HG03196 (cell line): Measurements from ENCODE around the gene SRP9.

Experiments used
- ATAC-seq: cut with Tn5 transposase; IDR thresholded peaks from one replicate; pipeline ENCODE4 v1.9.1; 2021; ENCODE audit not compliant: unreplicated experiment

SRP9 gene, protein sequence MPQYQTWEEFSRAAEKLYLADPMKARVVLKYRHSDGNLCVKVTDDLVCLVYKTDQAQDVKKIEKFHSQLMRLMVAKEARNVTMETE

DNA sequence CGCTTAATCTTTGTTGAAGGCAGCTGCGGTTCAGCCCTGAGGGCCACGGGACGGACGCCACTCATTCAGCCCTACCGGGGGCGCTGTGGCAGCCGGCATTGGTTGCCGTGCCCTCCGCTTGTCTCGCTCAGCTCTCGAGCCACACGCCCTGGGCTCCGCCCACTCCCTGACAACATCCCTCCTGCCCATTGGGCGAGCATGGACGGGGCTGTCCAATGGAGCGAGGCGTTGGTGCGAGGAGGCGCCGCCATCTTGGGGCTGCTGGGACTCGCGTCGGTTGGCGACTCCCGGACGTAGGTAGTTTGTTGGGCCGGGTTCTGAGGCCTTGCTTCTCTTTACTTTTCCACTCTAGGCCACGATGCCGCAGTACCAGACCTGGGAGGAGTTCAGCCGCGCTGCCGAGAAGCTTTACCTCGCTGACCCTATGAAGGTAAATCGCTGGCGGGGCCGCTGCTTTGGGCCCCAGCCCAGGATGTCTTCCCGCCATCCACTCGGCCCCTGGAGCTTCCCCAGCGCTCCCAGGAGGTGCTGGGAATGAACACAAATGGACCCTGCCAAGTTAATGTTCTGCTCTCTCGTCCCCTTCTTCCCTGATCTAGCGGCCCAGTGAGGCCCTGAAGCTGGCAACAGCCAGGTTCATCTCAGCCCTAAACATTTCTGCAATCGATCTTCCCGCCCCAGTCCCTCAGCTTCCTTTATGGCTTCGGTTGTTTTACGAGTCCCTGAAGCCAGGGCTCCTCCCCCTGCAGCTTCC is at the start of gene SRP9:
Gene SRP9 (plus strand): TSS at position 244 of the 754 bp plus-strand sequence. CDS start 115 bp downstream, at position 359.
- peak; percentile 99 for ATAC-seq

DNA sequence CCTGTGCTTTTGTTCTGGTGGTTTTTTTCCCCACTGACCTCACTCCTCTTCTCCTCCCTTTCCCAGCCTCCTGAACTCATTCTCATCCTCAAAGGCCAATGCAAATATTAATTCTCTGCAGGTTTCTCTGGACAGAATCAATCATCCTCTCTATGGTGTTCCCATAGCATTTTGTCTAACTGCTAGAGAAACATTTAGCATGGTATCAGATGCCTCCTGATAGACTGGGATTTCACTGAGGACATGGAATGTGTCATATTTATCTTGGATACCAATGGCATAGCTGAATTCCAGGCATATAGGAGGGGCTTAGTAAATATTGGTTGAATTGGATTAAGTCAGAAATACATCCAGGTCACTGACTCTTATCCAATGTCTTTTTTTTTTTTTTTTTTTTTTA is 46.1 kb upstream of the SRP9 start:
- no peak for ATAC-seq

GRCh38 chr1:225733254-225733653 is 44.4 kb upstream of the SRP9 start:
- ATAC-seq: no peak

DNA sequence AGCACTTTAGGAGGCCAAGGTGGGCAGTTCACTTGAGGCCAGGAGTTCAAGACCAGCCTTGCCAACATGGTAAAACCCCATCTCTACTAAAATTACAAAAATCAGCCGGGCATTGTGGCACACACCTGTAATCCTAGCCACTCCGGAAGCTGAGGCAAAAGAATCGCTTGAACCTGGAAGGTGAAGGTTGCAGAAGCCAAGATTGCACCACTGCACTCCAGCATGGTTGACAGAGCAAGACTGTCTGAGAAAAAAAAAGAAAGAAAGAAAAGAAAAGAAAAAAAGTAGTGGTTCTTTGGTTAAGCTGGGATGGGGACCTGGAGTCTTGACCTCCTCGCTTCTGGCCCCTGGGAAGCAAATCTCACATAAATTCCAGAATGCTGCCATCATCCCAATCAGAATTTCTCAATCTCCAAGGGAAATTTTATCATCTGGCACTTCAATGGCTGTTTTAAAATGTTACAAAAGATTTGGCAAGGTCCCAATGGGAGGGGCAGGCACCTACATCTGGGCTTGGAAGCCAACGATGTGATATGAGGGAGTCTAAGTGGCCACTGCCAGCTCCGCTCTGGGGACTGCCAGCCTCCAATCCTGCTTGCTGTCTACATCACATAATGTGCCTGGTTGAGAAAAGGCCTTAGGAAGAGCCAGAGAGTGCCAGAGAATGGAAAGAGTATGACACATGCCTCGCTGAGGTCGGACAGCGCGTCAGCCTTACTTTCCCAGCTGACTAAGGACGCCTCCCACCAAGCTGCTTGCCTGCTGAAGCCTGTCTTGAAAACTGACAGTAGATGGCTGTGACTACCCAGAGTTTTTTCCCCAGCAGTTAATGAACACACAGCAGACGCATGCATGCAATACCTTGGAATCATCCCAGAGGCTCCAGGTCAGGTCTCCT is 42.1 kb upstream of the SRP9 start:
- no peak for ATAC-seq

DNA sequence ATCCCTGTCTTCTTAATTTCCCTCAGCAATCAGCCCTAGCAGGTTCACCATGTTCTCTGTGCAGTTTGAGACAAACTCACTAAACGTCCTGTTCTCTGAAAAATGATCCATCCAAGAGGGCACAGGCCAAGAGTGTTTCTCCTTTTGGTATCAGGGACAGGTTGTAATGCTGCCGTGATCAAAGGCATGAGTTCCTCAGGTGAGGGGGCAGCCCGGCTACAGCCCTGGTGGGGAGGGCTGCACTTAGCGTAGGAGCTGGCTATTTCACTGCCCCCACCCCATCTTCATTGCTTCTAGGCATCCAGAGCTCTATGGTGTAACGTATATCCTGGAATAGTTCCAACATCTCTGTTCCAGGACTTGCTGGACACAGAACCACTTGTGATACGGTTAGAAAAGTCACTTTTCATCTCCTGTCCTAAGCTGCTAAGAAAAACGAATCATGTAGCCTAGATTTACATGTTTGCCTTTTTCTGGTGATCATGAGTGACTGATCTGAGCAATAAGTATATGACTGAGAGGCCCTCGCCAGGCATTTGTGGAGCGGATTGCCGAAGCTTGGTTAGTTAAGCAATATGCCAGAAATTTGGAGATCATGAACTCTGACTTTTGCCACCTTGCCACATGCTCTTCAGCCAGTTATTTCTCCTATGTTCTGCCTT is 41.1 kb upstream of the SRP9 start:
- no peak for ATAC-seq

GRCh38 chr1:225737161-225737560 is 40.5 kb upstream of the SRP9 start:
- no peak for ATAC-seq

- ATAC-seq: no peak
Measured at GRCh38 chr1:225737866-225738265, 39.8 kb upstream of the SRP9 start.

GRCh38 chr1:225738763-225739162 is 38.9 kb upstream of the SRP9 start:
- no peak for ATAC-seq

DNA sequence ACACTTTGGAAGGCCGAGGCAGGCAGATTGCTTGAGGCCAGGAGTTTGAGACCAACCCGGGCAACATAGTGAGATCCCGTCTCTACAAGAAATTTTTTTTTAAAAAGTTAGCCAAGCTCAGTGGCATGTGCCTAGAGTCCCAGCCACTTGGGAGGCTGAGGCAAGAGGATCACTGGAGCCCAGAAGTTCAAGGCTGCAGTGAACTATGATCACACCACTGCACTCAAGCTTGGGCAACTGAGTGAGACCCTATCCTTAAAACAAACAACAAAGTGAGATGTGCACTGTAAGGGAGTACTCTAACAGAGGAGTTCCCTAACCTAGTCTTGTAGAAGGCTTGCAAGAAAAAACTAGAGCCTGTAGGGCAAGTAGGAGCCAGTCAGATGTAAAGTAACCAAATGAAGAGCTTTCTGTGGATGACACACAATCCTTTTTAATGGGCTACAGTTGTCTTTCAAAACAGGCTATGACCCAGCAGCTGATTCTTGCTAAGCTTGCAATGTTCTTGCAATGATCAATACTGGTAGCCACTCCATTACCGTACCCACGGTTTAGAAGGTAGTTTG is 38.0 kb upstream of the SRP9 start:
- no peak for ATAC-seq

GRCh38 chr1:225744745-225745144 is 32.9 kb upstream of the SRP9 start:
- no peak for ATAC-seq

DNA sequence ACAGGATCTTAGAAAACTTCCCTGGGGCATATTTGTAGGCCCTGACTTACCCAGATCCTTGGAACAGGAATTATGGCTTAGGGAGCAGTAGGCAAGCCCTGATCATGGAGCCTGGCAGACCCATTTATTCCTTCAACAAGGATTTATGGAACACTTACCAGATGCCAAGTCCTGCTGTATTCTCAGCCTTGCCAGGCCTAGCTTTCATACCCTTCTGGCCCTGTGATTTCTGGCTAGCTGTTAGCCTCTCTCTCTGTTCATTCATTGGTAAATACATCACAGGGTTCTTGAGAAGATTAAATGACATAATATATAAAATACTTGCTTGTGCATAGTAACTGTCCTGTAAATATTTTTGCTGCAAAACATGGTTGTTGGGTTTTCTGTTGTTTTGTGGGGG is 32.4 kb upstream of the SRP9 start:
- ATAC-seq: no peak

DNA sequence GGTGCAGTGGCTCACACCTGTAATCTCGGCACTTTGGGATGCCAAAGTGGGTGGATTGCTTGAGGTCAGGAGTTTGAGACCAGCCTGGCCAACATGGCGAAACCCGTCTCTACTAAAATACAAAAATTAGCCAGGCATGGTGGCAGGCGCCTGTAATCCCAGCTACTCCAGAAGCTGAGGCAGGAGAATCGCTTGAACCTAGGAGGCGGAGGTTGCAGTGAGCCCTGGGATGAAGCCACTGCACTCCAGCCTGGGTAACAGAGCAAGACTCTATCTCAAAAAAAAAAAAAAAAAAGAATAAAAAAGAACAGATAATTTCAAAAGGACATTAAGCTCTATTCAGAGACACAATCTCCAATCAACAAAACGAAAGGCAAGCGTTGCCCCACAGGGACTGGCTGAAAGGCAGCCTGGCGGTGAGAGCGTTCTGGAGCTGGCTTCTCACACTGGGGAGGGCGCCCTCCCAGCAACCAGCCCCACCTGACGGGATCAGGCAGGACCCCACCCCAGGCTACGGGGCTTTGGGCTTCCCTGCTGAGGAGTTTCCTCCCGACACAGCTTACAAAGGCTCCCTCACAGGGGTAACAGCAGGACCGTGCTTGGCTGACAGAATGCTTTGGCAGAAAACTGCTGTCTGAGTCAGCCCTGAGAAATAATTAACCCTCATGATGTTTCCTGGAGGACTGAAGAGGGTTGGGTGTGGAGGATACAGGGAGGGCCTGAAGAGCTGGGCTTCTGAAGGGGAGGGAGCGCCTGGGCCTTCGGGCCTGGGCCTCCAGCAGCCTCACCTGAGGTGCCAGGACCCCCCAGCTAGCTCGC is 31.1 kb upstream of the SRP9 start:
- ATAC-seq: no peak

- ATAC-seq: no peak
Measured at GRCh38 chr1:225747566-225747965, 30.1 kb upstream of the SRP9 start.

DNA sequence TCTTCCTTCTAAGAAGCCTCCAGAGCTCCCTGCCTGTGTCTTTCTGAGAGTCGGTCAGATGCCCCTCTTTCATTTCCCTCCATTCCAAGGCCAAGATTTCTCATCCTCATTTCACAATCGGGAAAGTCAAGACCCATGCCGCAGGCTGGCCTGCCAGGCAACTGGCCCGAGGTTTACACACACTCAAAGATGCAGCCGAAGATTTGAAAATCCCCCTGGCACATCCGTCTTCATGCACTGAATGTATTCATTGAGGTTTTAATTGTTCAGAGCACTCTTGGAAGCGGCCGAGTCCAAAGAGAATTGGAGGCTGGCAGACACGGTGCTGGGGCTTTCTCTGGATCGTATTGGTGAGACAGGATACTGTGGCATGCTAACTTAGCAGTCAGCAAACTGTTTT is 29.1 kb upstream of the SRP9 start:
- ATAC-seq: no peak

- ATAC-seq: no peak
Measured at GRCh38 chr1:225749706-225750105, 27.9 kb upstream of the SRP9 start.

- no peak for ATAC-seq
Measured at GRCh38 chr1:225750420-225750819, 27.2 kb upstream of the SRP9 start.

- no peak for ATAC-seq
Measured at GRCh38 chr1:225750875-225751824, 26.5 kb upstream of the SRP9 start.

- no peak for ATAC-seq
Measured at GRCh38 chr1:225752245-225752644, 25.4 kb upstream of the SRP9 start.
